ENCODE data around the gene NDUFB8. TPM values are rescaled to one million over a fixed set of nuclear protein-coding genes. Genes with fewer than 3 reads are reported as not detected.

The NDUFB8 gene
- total and polyA plus RNA-seq, 2 experiments from 2014 or later = 296 to 748 TPM

DNA sequence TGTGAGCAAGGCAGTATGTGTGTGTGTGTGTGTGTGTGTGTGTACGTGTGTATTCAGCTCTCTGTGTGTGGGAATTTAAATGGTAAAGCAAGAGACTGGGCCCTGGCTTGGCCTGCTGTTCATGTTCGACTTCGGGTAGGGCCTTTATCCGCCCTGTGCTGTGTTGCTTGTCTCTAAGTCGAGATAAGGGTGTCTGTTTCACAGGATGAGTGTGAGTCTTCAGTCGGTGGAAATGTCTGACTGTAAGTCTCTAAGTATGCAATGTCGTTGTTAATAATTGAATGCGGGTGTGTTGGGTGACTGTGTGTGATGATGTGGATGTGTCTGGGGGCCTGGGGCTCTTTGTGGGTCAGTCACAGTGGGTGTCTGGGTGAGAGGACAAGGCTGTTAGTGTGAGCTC lies 40.8 kb upstream of the NDUFB8 start:
- no peak for DNase-seq (ENCODE audit: low read depth in 1 of 2, low spot score in 1 of 2)
- Histone ChIP-seq H3K27me3 (peaks cover 39% of the 10 kb centered on the region), H3K4me3 (peak overlapping the region; percentile 58), H3K9me3 (ENCODE audit: low read depth) (no peaks in the 10 kb centered on the region), H3K36me3 (no peaks in the 10 kb centered on the region), H3K27ac (no peak overlapping the region), H3K4me1 (ENCODE audit: low read depth) (no peaks in the 10 kb centered on the region)
- TF ChIP-seq, protein P1, sequence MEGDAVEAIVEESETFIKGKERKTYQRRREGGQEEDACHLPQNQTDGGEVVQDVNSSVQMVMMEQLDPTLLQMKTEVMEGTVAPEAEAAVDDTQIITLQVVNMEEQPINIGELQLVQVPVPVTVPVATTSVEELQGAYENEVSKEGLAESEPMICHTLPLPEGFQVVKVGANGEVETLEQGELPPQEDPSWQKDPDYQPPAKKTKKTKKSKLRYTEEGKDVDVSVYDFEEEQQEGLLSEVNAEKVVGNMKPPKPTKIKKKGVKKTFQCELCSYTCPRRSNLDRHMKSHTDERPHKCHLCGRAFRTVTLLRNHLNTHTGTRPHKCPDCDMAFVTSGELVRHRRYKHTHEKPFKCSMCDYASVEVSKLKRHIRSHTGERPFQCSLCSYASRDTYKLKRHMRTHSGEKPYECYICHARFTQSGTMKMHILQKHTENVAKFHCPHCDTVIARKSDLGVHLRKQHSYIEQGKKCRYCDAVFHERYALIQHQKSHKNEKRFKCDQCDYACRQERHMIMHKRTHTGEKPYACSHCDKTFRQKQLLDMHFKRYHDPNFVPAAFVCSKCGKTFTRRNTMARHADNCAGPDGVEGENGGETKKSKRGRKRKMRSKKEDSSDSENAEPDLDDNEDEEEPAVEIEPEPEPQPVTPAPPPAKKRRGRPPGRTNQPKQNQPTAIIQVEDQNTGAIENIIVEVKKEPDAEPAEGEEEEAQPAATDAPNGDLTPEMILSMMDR (IDR thresholded peaks at IDR 0.05; ENCODE audit: low read depth, low read length) = no peak

DNA sequence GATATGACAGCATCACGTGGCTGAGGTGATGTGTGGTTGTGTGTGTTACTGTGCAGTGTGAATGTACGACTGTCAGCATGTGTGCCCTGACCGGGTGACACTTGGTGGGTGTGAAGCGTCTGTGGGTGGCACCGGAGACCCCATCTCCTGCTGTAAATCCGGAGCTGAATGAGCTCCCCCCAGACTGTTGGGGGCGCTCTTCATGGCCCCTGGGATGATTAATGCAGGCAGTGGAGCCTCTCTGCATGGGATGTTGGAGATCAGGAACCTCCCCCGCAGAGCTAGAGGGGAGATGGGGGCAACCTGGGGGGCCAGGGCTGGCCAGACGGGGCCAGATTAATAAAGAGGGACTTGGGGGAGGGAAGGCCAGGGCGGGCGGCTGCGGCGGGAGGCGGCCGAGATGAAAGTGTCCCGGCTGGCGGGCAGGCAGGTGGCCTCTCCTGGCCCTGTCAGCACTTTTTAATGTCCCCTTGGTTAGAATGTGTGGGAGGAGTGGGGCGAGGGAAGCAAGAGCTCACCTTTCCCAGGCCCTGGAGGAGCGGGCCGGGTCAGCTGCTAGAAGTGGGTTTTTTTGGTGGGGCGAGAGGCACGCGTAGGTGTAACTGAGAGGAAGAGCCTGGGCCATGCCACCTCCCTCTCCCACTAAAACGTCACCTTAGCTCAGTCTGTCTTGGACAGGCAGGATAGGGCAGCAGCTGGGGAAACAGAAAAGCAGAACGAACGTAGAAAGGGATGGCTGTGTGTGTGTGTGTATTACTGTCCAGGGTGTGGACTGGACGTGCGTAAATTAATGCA lies 40.2 kb upstream of the NDUFB8 start:
- no peaks in the 10 kb centered on the region for H3K36me3 ChIP-seq
- H3K4me3 ChIP-seq = peak overlapping the region; percentile 58
- H3K9me3 ChIP-seq (ENCODE audit: low read depth) = no peaks in the 10 kb centered on the region
- DNase-seq (ENCODE audit: low read depth in 1 of 2, low spot score in 1 of 2) = peak in 1 of 2 donors; percentile 37
- no peak overlapping the region for H3K27ac ChIP-seq
- H3K27me3 ChIP-seq = peaks cover 35% of the 10 kb centered on the region
- no peaks in the 10 kb centered on the region for H3K4me1 ChIP-seq (ENCODE audit: low read depth)
- TF ChIP-seq, protein P1 (IDR thresholded peaks at IDR 0.05; ENCODE audit: low read depth, low read length) = peak; percentile 5

DNA sequence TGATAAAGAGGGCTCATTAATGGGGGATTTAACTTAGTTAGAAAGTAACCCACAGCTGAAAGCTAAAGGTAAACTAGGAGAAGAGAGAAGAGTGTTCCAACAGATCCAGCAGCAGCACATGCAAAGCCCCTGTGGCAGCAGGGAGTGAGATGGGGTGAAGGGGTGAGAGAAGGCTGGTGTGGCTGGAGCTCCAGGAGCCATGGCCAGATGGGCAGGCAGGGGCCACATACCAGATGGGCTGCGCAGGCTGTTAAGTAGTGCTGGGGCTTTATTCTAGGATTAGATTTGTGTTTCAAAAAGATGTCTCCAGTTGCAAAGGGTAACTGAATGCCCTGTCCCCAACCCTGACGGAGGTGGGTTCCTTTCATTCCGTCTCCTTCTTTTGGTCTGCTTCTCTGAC lies 39.2 kb upstream of the NDUFB8 start:
- TF ChIP-seq, protein P1 (IDR thresholded peaks at IDR 0.05; ENCODE audit: low read depth, low read length) = no peak
- Histone ChIP-seq H3K4me1 (ENCODE audit: low read depth) (no peaks in the 10 kb centered on the region), H3K9me3 (ENCODE audit: low read depth) (no peaks in the 10 kb centered on the region), H3K27ac (no peak overlapping the region), H3K4me3 (no peak overlapping the region), H3K27me3 (peaks cover 26% of the 10 kb centered on the region), H3K36me3 (no peaks in the 10 kb centered on the region)
- DNase-seq (ENCODE audit: low read depth in 1 of 2, low spot score in 1 of 2) = no peak

DNA sequence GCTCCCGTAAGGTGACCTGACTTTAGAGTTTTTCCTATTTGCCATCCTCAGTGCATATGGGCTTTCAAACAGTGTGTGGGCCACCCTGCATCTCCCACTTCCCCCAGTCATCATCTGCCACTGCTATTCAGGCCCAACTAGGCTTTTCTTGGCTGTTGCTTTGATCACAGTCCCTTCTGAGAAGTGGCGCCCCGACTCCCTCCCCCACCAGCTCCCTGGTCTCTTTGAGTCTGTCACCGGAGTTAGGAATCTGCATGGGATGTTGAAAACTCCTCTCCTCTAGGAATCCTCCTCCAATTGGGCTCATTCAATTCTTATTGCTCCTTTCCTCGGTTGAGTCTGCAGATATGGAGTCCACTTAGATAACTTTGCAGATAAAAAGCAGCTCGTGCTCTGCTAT lies 38.2 kb upstream of the NDUFB8 start:
- no peak for DNase-seq (ENCODE audit: low read depth in 1 of 2, low spot score in 1 of 2)
- Histone ChIP-seq H3K4me1 (ENCODE audit: low read depth) (no peaks in the 10 kb centered on the region), H3K9me3 (ENCODE audit: low read depth) (no peaks in the 10 kb centered on the region), H3K27me3 (peaks cover 15% of the 10 kb centered on the region), H3K4me3 (no peak overlapping the region), H3K27ac (no peak overlapping the region), H3K36me3 (no peaks in the 10 kb centered on the region)
- TF ChIP-seq, protein P1 (IDR thresholded peaks at IDR 0.05; ENCODE audit: low read depth, low read length) = no peak

DNA sequence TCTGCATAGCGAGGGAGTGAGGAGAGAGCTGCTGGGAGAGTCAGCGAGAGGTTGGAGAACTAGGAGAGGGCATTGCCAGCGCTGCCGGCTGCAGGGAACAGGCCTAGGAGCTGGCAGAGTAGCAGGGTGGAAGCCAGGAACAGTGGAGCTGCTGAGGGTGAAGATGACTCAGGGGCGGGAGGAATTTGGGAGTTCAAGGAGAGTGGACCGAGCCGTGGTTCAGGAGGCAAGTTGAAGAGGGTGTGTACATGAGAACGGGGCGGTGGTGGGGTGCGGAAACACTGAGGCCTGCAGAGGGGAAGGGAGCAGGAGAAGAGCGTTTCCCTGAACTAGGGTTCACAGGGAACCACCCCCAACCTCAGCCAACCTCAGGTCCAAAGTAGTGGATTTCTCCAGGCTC lies 37.6 kb upstream of the NDUFB8 start:
- H3K4me1 ChIP-seq (ENCODE audit: low read depth) = no peaks in the 10 kb centered on the region
- no peaks in the 10 kb centered on the region for H3K36me3 ChIP-seq
- no peaks in the 10 kb centered on the region for H3K9me3 ChIP-seq (ENCODE audit: low read depth)
- H3K4me3 ChIP-seq = no peak overlapping the region
- DNase-seq (ENCODE audit: low read depth in 1 of 2, low spot score in 1 of 2) = no peak
- no peak overlapping the region for H3K27ac ChIP-seq
- peaks cover 11% of the 10 kb centered on the region for H3K27me3 ChIP-seq
- TF ChIP-seq, protein P1 (IDR thresholded peaks at IDR 0.05; ENCODE audit: low read depth, low read length) = no peak
